ENCODE measurements around the gene IL17RB. TPM values are rescaled to one million over a fixed set of nuclear protein-coding genes. Genes with fewer than 3 reads are reported as not detected.

Gene IL17RB
- total RNA-seq, 1 donor from 2014 or later = 2.9 TPM

- no peak for DNase-seq (ENCODE audit: low spot score)
These were observed 17.8 kb upstream of the IL17RB start for GRCh38 chr3:53828581-53828980.

- DNase-seq (ENCODE audit: low spot score) = no peak
These were observed 16.8 kb upstream of the IL17RB start for GRCh38 chr3:53829605-53830004.

GRCh38 chr3:53830944-53831343 lies 15.4 kb upstream of the IL17RB start:
- DNase-seq (ENCODE audit: low spot score) = no peak

GRCh38 chr3:53833053-53833645 lies 13.2 kb upstream of the IL17RB start:
- DNase-seq (ENCODE audit: low spot score) = no peak

GRCh38 chr3:53833700-53834099 lies 12.7 kb upstream of the IL17RB start:
- DNase-seq (ENCODE audit: low spot score) = no peak

- DNase-seq (ENCODE audit: low spot score) = no peak
These were observed 11.8 kb upstream of the IL17RB start for GRCh38 chr3:53834429-53835095.

- no peak for DNase-seq (ENCODE audit: low spot score)
These were observed 11.1 kb upstream of the IL17RB start for GRCh38 chr3:53835257-53835656.

- no peak for DNase-seq (ENCODE audit: low spot score)
These were observed 10.1 kb upstream of the IL17RB start for GRCh38 chr3:53836084-53836872.

- DNase-seq (ENCODE audit: low spot score) = no peak
These were observed 9.0 kb upstream of the IL17RB start for GRCh38 chr3:53837331-53837730.

- DNase-seq (ENCODE audit: low spot score) = no peak
These were observed 5.1 kb upstream of the IL17RB start for GRCh38 chr3:53841296-53841695.

GRCh38 chr3:53842436-53843194 lies 3.8 kb upstream of the IL17RB start:
- no peak for DNase-seq (ENCODE audit: low spot score)

GRCh38 chr3:53843195-53844177 lies 2.9 kb upstream of the IL17RB start:
- DNase-seq (ENCODE audit: low spot score) = no peak

GRCh38 chr3:53844262-53845102 lies 1.9 kb upstream of the IL17RB start:
- DNase-seq (ENCODE audit: low spot score) = no peak

GRCh38 chr3:53845103-53845880 lies 1.1 kb upstream of the IL17RB start:
- peak; percentile 42 for DNase-seq (ENCODE audit: low spot score)

- no peak for DNase-seq (ENCODE audit: low spot score)
These were observed 561 bp upstream of the IL17RB start for GRCh38 chr3:53845881-53846133.

- no peak for DNase-seq (ENCODE audit: low spot score)
These were observed 435 bp downstream of the IL17RB start for GRCh38 chr3:53846851-53847155.

GRCh38 chr3:53849916-53850315 lies 3.5 kb downstream of the IL17RB start:
- DNase-seq (ENCODE audit: low spot score) = no peak

GRCh38 chr3:53850895-53851294 lies 4.5 kb downstream of the IL17RB start:
- DNase-seq (ENCODE audit: low spot score) = peak; percentile 58

- no peak for DNase-seq (ENCODE audit: low spot score)
These were observed 10.6 kb downstream of the IL17RB start for GRCh38 chr3:53856964-53857363.
